Thyroid gland (tissue), 4 donors: ENCODE measurements around the gene KCNJ10. TPM values are rescaled to one million over a fixed set of nuclear protein-coding genes. Genes with fewer than 3 reads are reported as not detected.
"Not testable (repeated sequence)": the region's sequence is repeated elsewhere in the genome, so short reads cannot be mapped to it uniquely, and the experiment has no call there.

Source experiments
- DNase-seq, 2 donors: peaks; one replicate each; pipeline ENCODE4 v3.0.0-alpha.2; 2019
- H3K27ac ChIP-seq, 3 donors: fragments of 200-600 bp; sonication (generic); 1 replicate in 2 of 3; 2 replicates in 1 of 3; pipeline ENCODE4 v1.5.1; 2016 to 2019; ENCODE audit warnings: mild to moderate bottlenecking in 1 of 3, moderate library complexity in 1 of 3
- H3K27me3 ChIP-seq: fragments of 200-600 bp; sonication (generic); one replicate; pipeline ENCODE4 v1.5.1; 2019
- H3K36me3 ChIP-seq, 2 donors: fragments of 200-600 bp; sonication (generic); one replicate each; pipeline ENCODE4 v1.5.1; 2016 to 2019
- H3K4me1 ChIP-seq, 2 donors: fragments of 200-600 bp; sonication (generic); one replicate each; pipeline ENCODE4 v1.5.1; 2017 to 2019
- H3K4me3 ChIP-seq, 3 donors: fragments of 200-600 bp; sonication (generic); replicated peaks in 1 of 3; 1 replicate in 2 of 3; 2 replicates in 1 of 3; pipeline ENCODE4 v1.5.1; 2016; ENCODE audit warnings: mild to moderate bottlenecking in 1 of 3
- H3K9me3 ChIP-seq: fragments of 200-600 bp; sonication (generic); one replicate; pipeline ENCODE4 v1.5.1; 2017
- POLR2A ChIP-seq, 2 donors: fragments of 450-650 bp; IDR thresholded peaks; one replicate each; pipeline ENCODE4 v1.6.1; 2017; ENCODE audit warnings: antibody characterized with exemption in 2 of 2, mild to moderate bottlenecking in 2 of 2, moderate library complexity in 1 of 2
- WGBS, 2 donors: methylation state at CpG; one replicate each; pipeline ENCODE4 v1.1.5; 2017; 5-methylcytosine and 5-hydroxymethylcytosine counted together
- intact Hi-C: fragments of 100-400 bp; cut with DNase I; formaldehyde crosslinking; loops from one replicate; pipeline ENCODE4 v1.15.1; 2023
- total RNA-seq, 4 donors: library from RNA; depleted of rRNA; stranded (reverse); fragments of >200 nt; gene quantifications; one replicate each; pipeline ENCODE4 v1.2.3, GENCODE V29; 2016
- TF ChIP-seq, protein P1 (sequence below), 6 experiments: fragments of 200-600 bp in 3 of 6; fragments of 450-650 bp in 3 of 6; sonication (generic) in 3 of 6; IDR thresholded peaks; one replicate each; pipeline ENCODE4 v1.5.1; 2016 to 2019; ENCODE audit warnings: antibody characterized with exemption in 6 of 6, mild to moderate bottlenecking in 2 of 6, inconsistent platforms in 1 of 6, moderate library complexity in 1 of 6

KCNJ10 gene
- total RNA-seq, 4 donors from 2014 or later: 0.13 to 0.45 (median 0.33) TPM; not detected in 1

DNA sequence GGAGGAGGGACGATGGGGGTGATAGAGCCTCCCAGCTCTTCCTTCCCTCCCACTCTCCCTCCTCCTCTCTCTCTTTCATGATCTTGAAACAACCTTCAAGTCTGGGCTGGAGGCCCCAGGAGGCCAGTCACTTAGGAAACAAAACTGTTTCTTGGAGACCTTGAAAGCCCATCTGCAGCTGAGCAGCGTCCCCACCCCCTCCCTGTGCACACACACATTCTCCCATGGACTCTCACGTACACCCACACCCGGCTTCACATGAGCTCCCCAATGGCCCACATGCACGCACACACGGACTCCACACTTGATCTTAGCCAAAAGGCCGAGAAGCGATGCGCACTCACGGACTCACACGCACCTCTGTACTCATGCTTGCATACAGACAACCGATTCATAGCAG lies 42.4 kb upstream of the KCNJ10 start:
- no peak for TF ChIP-seq POLR2A (IDR thresholded peaks at IDR 0.05)
- TF ChIP-seq, protein P1, sequence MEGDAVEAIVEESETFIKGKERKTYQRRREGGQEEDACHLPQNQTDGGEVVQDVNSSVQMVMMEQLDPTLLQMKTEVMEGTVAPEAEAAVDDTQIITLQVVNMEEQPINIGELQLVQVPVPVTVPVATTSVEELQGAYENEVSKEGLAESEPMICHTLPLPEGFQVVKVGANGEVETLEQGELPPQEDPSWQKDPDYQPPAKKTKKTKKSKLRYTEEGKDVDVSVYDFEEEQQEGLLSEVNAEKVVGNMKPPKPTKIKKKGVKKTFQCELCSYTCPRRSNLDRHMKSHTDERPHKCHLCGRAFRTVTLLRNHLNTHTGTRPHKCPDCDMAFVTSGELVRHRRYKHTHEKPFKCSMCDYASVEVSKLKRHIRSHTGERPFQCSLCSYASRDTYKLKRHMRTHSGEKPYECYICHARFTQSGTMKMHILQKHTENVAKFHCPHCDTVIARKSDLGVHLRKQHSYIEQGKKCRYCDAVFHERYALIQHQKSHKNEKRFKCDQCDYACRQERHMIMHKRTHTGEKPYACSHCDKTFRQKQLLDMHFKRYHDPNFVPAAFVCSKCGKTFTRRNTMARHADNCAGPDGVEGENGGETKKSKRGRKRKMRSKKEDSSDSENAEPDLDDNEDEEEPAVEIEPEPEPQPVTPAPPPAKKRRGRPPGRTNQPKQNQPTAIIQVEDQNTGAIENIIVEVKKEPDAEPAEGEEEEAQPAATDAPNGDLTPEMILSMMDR (IDR thresholded peaks at IDR 0.05): no peak
- no peaks in the 10 kb centered on the region for H3K27me3 ChIP-seq
- intact Hi-C loops: no loop called here
- no peaks in the 10 kb centered on the region for H3K36me3 ChIP-seq
- H3K27ac ChIP-seq: no peak overlapping the region
- no peak for DNase-seq
- 83 to 87% methylated on average over 12 of the region's 12 CpGs for WGBS, 2 donors
- H3K4me1 ChIP-seq: peaks cover 0 to 1% of the 10 kb centered on the region in 2 donors
- H3K4me3 ChIP-seq: no peak overlapping the region
- no peaks in the 10 kb centered on the region for H3K9me3 ChIP-seq

DNA sequence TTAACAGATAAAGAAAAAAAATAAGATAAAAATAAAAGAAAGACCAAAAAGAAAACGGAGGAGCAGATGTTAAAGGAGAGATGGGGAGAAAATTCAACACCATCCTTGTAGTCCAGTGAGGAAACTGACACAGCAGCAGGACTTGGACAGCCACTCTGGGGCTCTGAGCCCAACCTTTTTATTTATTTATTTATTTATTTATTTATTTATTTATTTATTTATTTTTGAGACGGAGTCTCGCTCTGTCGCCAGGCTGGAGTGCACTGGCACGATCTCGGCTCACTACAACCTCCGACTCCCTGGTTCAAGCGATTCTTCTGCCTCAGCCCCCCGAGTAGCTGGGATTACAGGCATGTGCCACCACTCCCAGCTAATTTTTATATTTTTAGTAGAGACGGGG lies 41.5 kb upstream of the KCNJ10 start:
- WGBS, 2 donors: 94 to 95% methylated on average over 10 of the region's 10 CpGs
- H3K27ac ChIP-seq, H3K4me1 ChIP-seq, H3K4me3 ChIP-seq, DNase-seq, H3K27me3 ChIP-seq, intact Hi-C loops, H3K9me3 ChIP-seq, H3K36me3 ChIP-seq: not testable (repeated sequence)

DNA sequence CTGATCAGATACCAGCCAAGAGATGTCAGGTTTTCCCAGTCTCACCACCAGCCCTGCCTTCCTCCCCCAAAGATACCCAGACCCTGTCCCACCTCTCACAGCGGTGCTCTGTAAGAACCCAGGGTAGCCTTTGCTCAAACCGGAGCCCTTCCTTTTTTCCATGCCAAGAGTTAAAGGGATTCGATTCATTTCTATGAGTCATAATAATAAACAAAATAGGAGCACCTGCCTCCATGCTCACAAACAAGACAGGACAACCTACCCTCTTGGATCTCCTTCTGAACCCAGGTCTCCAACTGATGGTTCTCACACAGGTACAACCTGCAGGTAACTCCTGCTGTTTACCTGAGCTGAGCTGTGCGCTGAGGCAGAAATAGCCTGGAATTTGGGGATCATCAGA lies 39.7 kb upstream of the KCNJ10 start:
- WGBS, 2 donors: 67 to 77% methylated on average over 4 of the region's 4 CpGs
- Histone ChIP-seq H3K36me3 (no peaks in the 10 kb centered on the region), H3K9me3 (no peaks in the 10 kb centered on the region), H3K4me1 (no peaks in the 10 kb centered on the region), H3K27ac (no peak overlapping the region), H3K27me3 (no peaks in the 10 kb centered on the region), H3K4me3 (no peak overlapping the region)
- no peak for TF ChIP-seq POLR2A (IDR thresholded peaks at IDR 0.05)
- TF ChIP-seq, protein P1 (IDR thresholded peaks at IDR 0.05): no peak
- intact Hi-C loops: loop anchor here (10.0 kb wide), 1 partner anchor 145 kb away; no protein-coding TSS in a partner anchor
- no peak for DNase-seq

DNA sequence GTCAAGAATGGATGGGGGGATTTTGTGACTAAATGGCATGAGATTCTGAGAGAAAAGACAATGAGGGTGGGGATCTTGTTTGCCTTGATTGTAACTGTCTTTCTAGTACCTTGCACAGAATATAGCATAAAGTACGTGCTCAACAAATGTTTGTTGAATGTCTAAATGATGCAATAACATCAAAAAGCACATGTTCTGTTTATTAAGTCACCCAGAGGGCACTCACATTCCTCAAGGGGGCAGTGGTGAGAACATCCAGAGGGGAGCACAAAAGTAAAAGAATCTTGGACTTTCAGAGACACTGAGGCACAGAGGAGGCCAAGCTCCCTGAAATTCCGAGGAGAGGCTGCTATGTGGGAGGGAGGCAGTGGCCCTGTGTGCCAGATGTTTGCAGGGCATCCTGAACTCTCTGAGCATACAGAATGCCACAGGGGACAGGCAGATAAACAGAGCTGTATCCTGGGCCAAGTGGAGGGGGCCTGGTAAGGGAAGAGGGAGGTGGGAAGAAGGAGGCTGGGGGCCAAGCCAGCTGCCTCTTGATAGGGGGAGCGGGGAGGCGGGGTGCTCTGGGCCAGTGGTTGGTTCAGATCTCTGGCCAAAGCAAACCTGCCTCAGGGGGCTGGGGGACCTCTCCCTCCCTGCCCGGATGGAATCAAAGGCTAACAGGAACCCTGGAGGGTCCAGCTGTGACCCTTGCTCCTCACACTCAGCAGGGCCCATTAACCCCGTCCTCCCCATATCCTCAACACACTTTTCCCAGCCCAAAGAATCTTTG lies 39.1 kb upstream of the KCNJ10 start:
- H3K27ac ChIP-seq: no peak overlapping the region

DNA sequence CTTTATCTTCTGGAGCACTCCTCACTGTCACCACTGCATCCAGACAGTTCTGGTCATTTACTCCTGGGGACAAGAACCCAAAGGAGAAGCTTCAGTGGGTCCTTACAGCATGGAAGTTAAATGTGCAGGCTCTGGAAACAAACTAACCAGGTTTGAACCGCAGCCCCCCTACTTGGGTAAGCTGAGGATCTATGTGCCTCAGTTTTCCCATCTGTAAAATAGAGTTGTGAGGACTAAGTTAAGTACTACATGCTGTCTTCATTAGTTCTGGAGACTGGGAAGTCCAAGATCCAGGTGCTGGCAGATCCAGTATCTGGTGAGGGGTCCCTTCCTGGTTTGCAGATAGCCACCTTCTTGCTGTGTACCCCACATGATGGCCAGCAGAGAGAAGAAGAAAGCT lies 37.6 kb upstream of the KCNJ10 start:
- WGBS, 2 donors: 94 to 100% methylated on average over 1 of the region's 1 CpG
- intact Hi-C loops: loop anchor here (10.0 kb wide), 1 partner anchor 147 kb away; no protein-coding TSS in a partner anchor
- H3K36me3 ChIP-seq: no peaks in the 10 kb centered on the region
- TF ChIP-seq POLR2A (IDR thresholded peaks at IDR 0.05): no peak
- TF ChIP-seq, protein P1 (IDR thresholded peaks at IDR 0.05): no peak
- peaks cover 4 to 13% of the 10 kb centered on the region in 2 donors for H3K4me1 ChIP-seq
- H3K27ac ChIP-seq: no peak overlapping the region
- no peak for DNase-seq
- no peak overlapping the region for H3K4me3 ChIP-seq
- H3K27me3 ChIP-seq: no peaks in the 10 kb centered on the region
- H3K9me3 ChIP-seq: no peaks in the 10 kb centered on the region

More for the DNA sequence above, 39.1 kb upstream of the KCNJ10 start:
- H3K9me3 ChIP-seq: no peaks in the 10 kb centered on the region
- 43 to 48% methylated on average over 5 to 6 of the region's 6 CpGs for whole genome bisulfite sequencing, 2 donors
- no peak for TF ChIP-seq POLR2A (IDR thresholded peaks at IDR 0.05)
- TF ChIP-seq, protein P1 (IDR thresholded peaks at IDR 0.05): peak in 4 of 6 experiments; percentile 23 to 49 (median 31)
- H3K27me3 ChIP-seq: no peaks in the 10 kb centered on the region
- no peaks in the 10 kb centered on the region for H3K36me3 ChIP-seq
- no peak overlapping the region for H3K4me3 ChIP-seq
- DNase-seq: peak; percentile 26 to 44
- intact Hi-C loops: loop anchor here (10.0 kb wide), 1 partner anchor 146 kb away; no protein-coding TSS in a partner anchor
- peaks cover 0 to 5% of the 10 kb centered on the region in 2 donors for H3K4me1 ChIP-seq
